Medulla oblongata (tissue), 1 donor: ENCODE results near the gene AHRR.

ENCODE experiments used
- DNase-seq: peaks from one replicate; pipeline ENCODE4 v3.0.0-alpha.2; 2015; ENCODE audit errors: extremely low spot score

AHRR gene

DNA sequence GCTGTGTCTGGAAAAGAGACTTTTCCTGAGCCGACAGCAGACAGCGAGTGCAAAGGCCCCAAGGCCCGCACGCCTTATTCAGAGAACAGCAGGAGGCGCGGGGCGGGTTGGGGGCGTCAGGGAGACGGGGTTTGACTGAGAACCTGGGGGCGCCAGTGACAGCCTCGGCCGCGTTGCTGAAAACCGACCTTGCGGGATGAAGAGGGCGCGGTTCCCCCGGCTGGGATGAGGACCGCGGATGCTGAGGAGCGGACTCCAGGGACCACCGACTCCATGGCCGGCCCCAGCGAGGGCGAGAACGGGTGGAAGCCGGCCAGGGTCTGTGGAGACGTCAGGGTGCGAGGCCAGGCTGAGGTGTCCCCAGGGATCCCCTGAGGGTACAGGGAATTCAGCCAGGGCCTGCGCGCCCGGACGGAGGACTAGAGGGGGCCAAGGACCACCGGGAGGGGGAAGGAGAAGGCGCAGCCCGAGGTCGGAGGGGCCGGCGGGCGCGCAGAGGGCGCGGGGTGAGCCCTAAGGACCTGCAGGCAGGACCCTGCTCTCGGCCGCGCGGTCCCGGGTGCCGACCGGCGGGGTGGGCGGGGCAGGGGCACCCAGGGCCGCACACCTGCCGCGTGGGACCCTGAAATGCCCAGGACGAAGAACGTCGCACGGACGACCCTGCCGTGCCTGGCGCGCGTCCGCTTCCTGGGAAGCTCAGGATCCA lies 837 bp upstream of the AHRR start:
- DNase-seq = no peak

DNA sequence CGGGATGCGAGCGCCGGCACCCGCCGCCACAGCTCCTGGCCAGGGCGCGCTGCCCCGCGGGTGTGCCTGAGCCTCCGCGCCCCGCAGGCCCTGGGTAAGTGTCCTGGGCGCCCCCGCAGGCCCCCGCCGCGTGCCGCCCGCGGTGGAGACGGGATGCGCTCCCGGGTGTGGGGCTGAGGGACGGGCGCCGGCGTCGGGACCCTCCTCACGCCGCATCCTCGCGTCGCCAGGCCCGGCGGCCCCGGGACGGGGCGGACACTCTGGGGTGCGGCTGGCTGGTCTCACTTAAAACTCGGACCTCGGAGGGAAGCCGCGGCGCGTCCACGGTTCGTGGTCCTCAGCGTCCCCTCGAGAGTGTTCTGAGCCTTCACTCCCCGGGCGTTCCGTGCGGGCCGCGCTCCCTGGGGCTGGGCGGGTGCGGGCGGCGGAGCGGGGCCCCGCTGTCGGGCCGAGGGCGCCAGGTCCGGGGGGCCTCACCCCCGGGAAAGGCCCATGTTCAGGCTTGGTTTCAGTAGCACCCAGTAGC lies 275 bp downstream of the AHRR start:
- DNase-seq = no peak

DNA sequence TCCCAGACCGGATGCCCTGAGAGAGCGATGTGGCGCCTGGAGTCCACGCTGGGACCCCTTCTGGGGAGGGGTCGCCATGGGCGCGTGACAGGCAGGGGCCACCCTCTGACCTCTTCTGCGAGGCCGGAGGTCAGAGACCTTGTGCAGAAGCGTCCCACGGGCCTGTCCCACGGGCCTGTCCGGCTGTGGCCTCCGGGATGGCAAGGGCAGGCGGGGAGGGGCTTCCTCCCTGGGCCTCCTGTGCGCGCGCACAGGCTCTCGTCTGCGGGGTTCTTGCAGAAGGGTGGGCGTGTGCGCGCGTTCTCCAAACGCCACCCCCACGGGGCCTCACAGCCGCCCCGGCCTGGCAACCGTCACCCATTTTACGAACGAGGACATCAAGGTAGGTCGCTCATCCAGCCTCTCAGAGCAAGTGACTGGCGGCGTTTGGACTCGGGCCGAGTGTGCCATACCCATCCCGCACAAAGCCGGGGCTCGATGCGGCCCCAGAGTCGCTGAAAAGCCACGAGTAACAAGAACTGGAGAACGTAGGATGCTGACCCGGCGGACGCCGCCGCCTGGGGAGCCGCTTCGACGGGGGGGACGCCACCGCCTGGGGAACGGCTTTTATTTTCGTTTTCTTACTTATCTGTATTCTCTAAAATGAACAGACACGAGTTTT lies 897 bp downstream of the AHRR start:
- no peak for DNase-seq

DNA sequence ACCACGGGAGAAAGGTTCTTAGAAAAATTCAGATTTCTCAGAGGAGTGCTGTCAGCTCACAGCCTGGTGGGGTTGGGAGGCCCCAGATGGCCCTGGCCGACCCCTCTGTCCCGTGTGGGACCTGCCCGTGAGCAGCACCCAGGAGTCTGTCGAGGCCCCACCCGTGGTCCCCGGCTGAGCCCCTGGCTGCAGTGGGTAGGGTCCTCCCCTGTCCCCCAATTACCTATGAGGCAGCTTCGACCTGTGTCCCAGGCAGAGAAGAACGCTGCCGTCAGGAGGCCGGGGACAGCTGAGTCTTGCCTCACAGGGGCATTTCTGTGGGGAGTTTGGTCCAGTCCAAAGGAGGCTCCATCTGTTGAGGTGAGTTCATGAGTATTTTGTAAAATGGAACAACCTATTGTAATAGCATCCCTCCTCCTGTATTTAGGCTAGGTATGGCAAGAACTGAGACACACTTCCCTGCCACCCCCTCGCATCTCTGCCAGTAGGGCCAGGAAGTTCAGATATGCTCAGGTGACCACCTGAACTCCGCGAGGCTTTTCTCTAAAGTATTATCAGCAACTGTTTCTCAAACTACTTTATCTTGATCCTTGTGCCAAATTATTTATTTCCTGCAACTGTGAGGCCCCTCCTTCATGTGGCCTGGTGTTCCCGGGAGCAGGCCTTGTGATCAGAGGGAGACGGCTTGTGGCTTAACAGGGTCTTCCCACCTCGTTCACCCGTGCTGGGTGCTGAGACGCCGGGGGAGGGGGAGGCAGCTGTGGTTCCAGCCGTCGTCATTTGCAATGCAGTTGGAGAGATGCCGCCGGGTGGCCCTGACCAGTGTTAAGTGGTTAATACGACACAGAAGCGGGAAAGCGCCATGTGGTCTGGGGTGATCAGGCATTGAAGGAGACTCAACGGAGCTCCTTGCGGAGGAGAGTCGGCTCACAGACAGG lies 1.7 kb downstream of the AHRR start:
- no peak for DNase-seq

DNA sequence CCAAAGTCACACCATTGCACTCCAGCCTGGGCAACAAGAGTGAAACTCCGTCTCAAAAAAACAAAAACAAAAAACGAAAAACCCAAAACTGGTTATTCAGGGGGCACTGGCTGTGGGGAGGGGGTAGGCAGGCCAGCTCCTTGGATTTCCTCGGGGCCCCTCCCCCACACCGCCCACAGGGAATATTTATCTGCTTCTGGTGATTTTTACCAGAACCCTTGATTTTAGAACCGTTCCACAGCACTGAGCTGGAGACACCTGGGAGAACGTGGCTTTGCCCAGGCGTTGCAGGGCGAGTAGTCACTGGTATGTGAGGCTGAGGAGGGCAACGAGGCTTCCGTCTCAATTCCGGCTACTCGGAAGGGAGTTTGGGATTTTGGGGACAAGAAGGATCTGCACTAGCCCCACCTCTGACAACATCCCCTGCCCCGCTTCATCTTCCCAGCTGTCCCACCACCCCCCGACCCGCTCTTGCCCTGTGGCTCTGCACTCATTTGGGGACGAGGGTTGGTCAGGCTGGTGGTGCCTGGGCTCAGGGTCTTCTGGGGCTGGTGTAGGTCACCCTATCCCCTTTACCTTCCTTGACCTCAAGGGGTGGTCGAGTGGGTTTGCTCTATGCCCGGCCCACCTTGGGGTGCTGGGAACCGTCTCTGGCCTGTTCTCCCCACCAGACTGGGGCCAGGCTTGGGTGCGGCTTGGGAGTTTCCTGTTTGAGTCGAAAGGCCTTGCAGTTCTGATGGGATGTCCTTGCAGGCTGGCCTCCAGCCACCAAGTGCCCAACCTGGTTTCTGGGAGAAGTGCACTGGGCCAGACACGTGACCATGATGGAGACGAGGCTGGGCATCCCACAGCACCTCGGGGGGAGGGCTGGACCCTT lies 3.5 kb downstream of the AHRR start:
- DNase-seq = no peak

DNA sequence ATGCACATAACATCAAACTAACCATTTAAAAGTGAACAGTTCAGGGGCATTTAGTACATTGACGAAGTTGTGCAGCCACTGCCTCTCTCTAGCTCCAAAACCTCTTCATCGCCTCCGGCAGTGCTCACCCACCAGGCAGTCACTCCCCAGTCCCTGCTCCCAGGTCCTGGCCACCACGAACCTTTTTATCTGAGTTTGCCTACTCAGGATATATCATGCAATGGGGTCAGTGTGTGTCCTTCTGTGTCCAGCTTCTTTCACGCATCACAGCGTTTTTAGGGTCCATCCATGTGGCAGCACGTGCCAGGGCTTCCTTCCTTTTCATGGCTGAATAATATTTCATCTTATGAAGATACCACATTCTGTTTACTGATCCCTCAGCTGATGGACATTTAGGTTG lies 4.6 kb downstream of the AHRR start:
- DNase-seq = no peak

DNA sequence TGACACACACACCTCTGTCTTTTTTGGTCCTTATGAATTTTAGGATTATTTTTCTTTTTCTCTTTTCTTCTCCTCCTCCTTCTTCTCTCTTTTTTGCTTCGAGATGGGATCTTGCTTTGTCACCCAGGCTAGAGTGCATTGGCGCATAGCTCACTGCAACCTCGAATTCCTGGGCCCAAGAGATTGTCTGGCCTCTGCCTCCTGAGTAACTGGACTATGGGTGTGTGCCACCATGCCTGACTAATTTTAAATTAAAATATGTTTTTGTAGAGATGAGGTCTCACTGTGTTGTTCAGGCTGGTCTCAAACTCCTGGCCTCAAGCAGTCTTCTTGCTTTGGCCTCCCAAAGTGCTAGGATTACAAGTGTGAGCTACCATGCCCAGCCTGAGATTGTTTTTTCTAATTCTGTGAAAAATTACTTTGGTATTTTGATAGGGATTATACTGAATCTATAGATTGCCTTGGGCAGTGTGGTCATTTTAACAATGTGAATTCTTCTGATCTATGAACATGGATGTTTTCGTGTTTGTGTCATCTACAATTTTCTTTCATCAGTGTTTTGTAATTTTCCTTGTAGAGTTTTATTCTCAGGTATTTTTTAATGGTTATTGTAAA lies 7.7 kb downstream of the AHRR start:
- no peak for DNase-seq

DNA sequence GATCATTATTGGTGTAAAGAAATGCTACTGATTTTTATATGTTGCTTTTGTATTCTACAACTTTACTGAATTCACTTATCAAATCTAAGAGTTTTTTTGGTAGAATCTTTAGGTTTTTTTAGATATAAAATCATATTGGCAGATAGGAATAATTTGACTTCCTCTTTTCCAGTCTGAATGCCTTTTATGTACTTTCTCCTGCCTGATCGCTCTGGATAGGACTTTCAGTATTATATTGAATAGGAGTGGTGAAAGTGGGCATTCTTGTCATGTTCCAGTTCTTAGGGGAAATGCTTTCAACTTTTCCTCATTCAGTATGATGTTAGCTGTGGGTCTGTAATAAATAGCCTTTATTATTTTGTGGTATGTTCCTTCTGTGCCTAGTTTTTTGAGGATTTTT lies 8.3 kb downstream of the AHRR start:
- DNase-seq = no peak

DNA sequence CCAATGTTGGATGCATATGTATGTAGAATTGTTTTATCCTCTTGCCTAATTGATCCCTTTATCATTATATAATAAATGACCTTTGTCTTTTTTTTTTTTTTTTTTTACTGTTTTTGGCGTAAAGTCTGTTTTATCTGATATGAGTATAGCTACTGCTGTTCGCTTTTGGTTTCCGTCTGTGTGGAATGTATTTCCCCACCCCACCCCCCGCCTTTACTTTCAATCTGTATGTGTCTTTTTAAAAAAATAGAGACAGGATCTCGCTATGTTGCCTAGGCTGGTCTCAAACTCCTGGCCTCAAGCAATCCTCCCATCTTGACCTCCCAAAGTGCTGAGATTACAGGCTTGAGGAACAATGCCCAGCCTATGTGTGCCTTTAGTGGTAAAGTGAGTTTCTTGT lies 11.3 kb downstream of the AHRR start:
- DNase-seq = no peak

DNA sequence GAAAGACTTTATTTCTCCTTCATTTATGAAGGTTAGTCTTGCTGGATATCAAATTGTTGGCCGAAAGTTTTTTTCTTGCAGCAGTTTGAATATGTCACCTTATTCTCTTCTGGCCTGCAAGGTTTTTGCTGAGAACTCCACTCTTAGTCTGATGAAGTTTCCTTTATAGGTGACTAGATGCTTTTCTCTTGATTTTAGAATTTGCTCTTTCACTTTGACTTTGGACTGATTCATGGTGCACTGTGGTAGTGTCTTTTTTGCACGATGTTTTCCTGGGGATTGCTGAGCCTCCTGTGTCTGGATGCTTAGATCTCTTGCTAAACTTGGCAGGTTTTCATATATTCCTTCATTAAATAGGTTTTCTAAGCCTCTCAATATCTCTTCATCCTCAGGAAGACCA lies 12.4 kb downstream of the AHRR start:
- no peak for DNase-seq

DNA sequence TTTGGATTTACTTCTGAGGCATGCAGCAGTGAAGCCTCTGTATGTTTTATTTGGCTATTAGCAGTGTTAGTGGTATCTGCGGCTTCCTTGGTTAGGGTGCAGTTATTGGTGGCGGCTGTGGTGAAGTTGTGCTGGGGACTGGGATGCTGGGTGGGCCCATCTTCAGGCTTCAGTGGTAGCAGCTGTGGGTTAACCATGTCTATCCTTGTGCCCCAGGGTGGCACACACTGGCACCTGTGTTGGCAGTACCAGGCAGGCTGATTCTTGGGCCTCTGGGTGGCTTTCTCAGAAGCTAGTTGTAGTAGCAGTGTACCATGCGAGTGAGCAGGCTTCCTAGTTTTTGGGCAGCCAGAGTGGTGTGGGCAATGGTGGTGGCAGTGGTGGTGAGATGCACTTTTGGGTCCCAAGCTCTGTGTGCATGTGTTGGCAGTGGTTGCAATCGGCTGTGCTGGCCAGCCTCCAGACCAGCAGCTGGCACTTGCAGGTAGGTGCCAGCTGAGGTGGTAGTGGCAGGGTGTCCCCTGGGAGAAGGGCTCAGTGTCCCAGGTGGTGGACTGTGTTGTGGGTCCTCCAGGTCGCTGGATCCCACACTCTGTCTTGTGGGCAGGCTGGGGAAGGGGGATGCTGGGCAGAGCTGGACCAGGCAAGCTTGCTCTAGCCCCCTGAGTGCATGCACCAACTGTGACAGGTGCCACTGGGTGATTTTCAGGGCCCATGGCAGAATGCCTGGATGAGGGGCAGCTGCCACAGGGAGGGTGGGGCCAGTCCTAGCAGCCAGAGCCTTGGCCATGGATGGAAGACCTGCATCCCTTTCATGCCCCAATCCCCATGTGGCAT lies 13.6 kb downstream of the AHRR start:
- no peak for DNase-seq

DNA sequence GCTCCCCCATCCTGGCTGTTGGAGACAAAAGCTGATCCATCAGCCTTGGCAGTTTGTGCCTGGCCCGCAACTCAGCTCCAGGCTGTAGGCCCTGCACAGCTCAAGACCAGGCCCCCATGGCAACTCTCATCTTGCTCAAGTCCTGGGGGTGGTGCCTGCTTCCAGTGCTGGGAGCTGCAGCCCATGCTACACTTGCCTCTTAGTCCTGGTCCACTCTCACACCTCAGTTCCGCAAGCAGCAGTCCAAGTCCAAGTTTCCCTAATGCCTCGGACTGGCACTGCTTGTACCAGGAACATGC lies 14.2 kb downstream of the AHRR start:
- no peak for DNase-seq

DNA sequence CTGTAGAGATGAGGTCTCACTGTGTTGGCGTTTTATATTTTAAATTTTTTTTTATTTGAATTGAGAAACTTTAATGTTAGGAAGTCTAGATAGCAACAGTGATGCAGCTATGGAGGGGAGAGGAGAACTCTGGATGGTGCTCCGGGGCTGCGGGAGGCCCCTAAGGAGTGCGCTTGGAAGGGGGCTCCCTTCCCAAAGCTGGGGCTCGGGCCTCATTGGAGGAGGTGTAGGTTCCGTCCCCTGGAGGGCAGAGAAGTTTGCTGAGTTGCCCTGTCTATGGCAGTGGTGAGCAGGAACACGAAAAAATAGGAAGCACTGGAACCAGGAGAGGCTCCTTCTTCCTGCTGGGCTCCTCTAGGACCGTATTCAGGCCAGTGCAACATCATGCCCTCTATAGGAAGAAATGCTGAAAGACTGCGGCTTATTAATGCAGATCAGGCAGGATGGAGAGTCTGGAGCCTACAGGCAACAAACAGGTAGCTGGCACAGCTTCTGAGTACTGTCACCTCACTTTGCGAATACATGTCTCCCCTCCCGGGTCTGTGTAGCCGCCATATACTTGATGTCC lies 16.1 kb downstream of the AHRR start:
- no peak for DNase-seq

DNA sequence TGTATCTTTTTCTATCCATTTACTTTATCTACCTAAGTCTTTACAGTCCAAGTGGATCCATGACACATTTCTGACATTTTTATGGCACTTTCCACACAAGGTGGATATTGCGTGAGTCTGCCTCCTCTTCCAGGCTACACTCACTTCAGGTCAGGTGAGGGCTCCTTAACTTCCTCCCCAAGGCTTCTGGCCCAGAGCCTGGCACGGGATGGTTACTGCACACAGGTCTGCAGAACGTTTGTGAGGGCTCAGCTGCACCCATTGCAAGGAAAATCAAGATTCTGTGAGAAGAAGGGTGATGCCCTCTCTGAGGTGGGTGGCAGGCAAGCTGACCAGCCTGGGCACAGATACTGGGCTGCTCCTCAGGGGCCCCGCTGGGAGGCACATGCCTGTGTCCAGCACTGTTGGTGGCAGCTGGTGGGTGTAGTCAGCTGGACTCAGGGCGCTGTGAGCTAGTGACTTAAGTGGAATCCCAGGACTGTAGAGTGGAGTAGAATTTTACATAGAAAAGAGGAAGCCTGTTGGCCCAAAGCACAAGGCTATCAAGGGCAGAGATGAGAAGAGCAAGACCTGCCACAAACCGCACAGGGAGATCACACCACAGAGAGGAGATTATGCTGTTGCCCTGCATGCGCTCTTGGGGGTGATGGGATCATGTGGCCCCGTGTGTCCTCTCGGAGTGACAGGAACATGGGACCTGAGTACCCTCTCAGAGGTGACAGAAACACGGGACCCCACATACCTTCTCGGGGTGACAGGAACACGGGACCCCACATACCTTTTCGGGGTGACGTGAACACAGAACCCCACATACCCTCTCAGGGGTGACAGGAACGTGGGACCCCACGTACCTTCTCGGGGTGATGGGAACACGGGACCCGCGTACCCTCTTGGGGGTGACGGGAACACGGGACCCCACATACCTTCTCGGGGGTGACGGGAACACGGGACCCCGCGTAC lies 21.3 kb downstream of the AHRR start:
- DNase-seq = no peak

DNA sequence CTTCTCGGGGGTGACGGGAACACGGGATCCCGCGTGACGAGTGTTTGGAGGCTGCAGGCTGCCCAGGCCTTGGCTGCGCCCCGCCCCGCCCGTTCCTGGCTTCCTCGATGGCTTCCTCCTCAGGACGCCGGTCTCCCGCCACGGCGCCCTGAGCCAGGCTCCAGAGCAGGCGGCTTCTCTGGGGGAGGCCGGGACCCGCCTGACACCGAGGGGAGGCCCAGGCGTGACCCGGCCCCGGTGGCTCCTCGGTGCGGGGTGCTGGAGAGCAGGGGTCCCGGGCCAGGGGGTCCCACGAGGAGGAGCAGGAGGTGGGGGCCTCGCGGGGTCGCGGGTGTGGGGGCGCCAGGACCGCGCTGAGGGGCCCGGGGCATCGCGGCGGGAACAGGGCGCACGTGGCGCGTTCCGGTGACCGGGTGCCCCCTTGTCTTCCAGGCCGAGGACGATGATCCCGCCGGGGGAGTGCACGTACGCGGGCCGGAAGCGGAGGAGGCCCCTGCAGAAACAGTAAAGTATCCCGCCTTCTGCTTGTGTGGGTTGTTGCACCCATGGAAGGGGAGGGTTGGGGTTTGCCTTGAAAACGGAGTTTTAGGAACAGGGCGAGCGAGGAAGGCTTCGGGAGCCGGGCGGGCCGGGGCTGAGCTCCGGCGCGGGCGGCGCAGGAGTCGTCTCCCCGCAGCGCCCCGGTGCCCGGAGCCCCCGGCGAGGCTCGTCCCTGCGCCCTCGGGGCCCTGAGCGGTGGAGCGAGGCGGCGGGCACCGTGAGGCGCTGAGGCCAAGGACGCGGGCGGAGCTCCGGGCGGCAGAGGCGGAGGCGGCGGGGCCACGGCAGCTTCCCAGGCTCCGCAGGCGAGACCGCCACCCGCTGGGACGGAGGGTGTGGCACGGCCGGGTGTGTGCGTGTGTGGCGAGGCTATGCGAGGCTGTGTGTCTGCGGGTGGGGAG lies 22.2 kb downstream of the AHRR start:
- no peak for DNase-seq

DNA sequence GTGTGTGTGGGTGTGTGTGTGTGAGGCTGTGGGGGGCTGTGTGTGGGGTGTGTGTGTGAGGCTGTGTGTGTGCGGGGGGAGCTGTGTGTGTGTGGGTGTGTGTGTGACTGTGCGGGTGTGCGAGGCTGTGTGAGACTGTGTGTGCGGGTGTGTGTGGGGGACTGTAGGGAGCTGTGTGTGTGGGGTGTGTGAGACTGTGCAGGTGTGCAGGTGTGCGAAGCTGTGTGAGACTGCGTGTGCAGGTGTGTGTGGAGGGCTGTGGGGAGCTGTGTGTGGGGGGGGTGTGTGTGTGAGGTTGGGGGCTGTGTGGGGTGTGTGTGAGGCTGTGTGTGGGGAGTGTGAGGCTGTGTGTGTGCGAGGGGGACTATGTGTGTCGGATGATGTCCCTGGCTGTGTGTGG lies 23.2 kb downstream of the AHRR start:
- no peak for DNase-seq

DNA sequence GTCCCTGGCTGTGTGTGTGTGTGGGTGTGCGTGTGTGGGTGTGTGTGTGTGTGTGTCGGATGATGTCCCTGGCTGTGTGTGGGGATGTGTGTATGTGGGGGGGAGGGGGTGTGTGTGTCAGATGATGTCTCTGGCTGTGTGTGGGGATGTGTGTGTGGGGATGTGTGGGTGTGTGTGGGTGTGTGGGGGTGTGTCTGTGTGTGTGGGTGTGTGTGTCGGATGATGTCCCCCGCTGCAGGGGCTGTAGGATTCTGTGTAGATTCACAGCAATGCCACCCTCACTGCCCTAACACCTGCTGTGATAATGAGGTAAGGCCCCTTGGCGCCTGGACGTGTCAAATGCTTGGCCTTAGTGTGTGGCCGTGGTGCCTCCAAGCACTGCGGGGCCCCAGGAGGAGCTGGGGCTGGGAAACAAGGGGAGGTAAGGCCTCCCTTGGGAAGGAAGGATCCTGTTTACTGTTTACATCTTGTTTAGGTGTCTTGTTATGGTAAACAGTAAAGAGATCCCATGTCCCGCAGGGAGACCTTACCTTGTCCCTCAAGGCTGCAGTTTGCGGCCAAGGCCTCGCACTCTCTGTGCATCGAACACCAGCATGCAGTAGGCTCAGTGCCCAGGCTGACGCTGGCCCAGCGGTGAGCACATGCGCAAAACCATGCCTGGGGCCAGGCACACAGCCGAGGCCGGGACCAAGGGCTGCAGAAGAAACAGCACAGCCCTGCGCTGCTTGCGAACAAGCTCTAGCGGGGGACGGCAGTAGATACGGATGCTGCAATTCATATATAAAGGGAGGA lies 24.1 kb downstream of the AHRR start:
- no peak for DNase-seq
